IMR-90 (cell line): Measurements from ENCODE around the gene RYR2.

ENCODE experiments used
- BHLHE40 ChIP-seq: fragments of 150-350 bp; IDR thresholded peaks from 2 replicates; pipeline ENCODE4 v1.6.1; 2016; ENCODE audit warnings: mild to moderate bottlenecking, low read depth, low read length
- CEBPB ChIP-seq: IDR thresholded peaks from 2 replicates; pipeline ENCODE4 v1.6.1; 2012; ENCODE audit warnings: low read depth, low read length, improper control_type of control experiment
- CHD1 ChIP-seq: IDR thresholded peaks from 2 replicates; pipeline ENCODE4 v1.6.1; 2012; ENCODE audit warnings: low read depth, low read length, improper control_type of control experiment
- FOS ChIP-seq: fragments of 150-350 bp; IDR thresholded peaks from 2 replicates; pipeline ENCODE4 v1.6.1; 2016; ENCODE audit warnings: low read depth, low read length
- MAFK ChIP-seq: IDR thresholded peaks from 2 replicates; pipeline ENCODE4 v1.6.1; 2012; ENCODE audit warnings: low read depth, low read length, improper control_type of control experiment
- MXI1 ChIP-seq: IDR thresholded peaks from 2 replicates; pipeline ENCODE4 v1.6.1; 2012; ENCODE audit warnings: low read depth, mild to moderate bottlenecking, low read length, moderate library complexity, borderline replicate concordance
- POLR2A ChIP-seq: IDR thresholded peaks from 2 replicates; pipeline ENCODE4 v1.6.1; 2012; ENCODE audit warnings: mild to moderate bottlenecking, low read depth, low read length
- RAD21 ChIP-seq: IDR thresholded peaks from 2 replicates; pipeline ENCODE4 v1.6.1; 2012; ENCODE audit warnings: low read length, improper control_type of control experiment
- RCOR1 ChIP-seq: IDR thresholded peaks from 2 replicates; pipeline ENCODE4 v1.6.1; 2012; ENCODE audit warnings: mild to moderate bottlenecking, low read length, improper control_type of control experiment; ENCODE audit not compliant: insufficient replicate concordance
- RFX5 ChIP-seq: IDR thresholded peaks from 2 replicates; pipeline ENCODE4 v1.8.0; 2012; ENCODE audit warnings: low read depth, mild to moderate bottlenecking, low read length, moderate library complexity
- SMC3 ChIP-seq: fragments of 150-350 bp; IDR thresholded peaks from 2 replicates; pipeline ENCODE4 v1.6.1; 2016; ENCODE audit warnings: low read depth, mild to moderate bottlenecking, antibody characterized with exemption, low read length, moderate library complexity
- TF ChIP-seq, protein P1 (sequence below): conservative IDR thresholded peaks from 2 replicates; pipeline ENCODE4 v1.5.1; 2012; ENCODE audit warnings: mild to moderate bottlenecking, low read depth, low read length, improper control_type of control experiment
- TF ChIP-seq, protein P2 (sequence below): fragments of 150-350 bp; IDR thresholded peaks from 2 replicates; pipeline ENCODE4 v1.6.1; 2016; ENCODE audit warnings: low read depth, mild to moderate bottlenecking, low read length, moderate library complexity, borderline replicate concordance
- TF ChIP-seq, protein P3 (sequence below): fragments of 150-350 bp; IDR thresholded peaks from 2 replicates; pipeline ENCODE4 v1.6.1; 2017; ENCODE audit warnings: mild to moderate bottlenecking, antibody characterized with exemption, low read length, low read depth

DNA sequence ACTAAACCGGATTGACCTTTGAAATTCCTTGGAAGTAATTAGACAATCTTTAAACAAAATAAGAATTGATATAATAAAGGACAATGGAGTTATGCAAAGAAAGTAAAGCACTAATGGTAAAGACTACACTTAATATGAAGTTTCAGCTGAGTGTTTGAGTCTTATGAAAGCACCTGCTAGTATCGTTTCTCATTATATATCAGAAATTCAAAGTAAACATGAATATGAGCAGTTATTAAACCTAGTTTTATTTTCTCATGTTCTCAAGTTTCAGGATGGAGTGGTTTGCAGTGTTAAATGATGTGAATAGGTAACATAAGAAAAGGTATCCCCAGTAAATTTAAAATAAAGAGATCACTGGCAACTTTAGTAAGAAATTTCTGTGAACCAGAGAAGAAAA, 660.2 kb downstream of the RYR2 start:
- TF ChIP-seq, protein P1, sequence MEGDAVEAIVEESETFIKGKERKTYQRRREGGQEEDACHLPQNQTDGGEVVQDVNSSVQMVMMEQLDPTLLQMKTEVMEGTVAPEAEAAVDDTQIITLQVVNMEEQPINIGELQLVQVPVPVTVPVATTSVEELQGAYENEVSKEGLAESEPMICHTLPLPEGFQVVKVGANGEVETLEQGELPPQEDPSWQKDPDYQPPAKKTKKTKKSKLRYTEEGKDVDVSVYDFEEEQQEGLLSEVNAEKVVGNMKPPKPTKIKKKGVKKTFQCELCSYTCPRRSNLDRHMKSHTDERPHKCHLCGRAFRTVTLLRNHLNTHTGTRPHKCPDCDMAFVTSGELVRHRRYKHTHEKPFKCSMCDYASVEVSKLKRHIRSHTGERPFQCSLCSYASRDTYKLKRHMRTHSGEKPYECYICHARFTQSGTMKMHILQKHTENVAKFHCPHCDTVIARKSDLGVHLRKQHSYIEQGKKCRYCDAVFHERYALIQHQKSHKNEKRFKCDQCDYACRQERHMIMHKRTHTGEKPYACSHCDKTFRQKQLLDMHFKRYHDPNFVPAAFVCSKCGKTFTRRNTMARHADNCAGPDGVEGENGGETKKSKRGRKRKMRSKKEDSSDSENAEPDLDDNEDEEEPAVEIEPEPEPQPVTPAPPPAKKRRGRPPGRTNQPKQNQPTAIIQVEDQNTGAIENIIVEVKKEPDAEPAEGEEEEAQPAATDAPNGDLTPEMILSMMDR: no peak
- TF ChIP-seq POLR2A (no peak), CEBPB (no peak), BHLHE40 (no peak), CHD1 (no peak), RCOR1 (no peak), SMC3 (no peak), MAFK (no peak), RAD21 (no peak), MXI1 (no peak), RFX5 (no peak), FOS (no peak)
- TF ChIP-seq, protein P2, sequence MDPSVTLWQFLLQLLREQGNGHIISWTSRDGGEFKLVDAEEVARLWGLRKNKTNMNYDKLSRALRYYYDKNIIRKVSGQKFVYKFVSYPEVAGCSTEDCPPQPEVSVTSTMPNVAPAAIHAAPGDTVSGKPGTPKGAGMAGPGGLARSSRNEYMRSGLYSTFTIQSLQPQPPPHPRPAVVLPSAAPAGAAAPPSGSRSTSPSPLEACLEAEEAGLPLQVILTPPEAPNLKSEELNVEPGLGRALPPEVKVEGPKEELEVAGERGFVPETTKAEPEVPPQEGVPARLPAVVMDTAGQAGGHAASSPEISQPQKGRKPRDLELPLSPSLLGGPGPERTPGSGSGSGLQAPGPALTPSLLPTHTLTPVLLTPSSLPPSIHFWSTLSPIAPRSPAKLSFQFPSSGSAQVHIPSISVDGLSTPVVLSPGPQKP: no peak
- TF ChIP-seq, protein P3, sequence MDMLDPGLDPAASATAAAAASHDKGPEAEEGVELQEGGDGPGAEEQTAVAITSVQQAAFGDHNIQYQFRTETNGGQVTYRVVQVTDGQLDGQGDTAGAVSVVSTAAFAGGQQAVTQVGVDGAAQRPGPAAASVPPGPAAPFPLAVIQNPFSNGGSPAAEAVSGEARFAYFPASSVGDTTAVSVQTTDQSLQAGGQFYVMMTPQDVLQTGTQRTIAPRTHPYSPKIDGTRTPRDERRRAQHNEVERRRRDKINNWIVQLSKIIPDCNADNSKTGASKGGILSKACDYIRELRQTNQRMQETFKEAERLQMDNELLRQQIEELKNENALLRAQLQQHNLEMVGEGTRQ: no peak
